Upper lobe of right lung (tissue), 1 donor: Measurements from ENCODE around the gene CPLX1. TPM values are rescaled to one million over a fixed set of nuclear protein-coding genes. Genes with fewer than 3 reads are reported as not detected.
"Not testable (repeated sequence)": the region's sequence is repeated elsewhere in the genome, so short reads cannot be mapped to it uniquely, and the experiment has no call there.

Source experiments
- ATAC-seq: fragments of 200-7000 bp; cut with Tn5 transposase; one replicate; pipeline ENCODE4 v1.9.1; 2020; ENCODE audit warnings: mild to moderate bottlenecking, moderate library complexity
- DNase-seq: peaks from one replicate; pipeline ENCODE4 v3.0.0-alpha.2; 2020
- H3K27ac ChIP-seq: fragments of 200-600 bp; one replicate; pipeline ENCODE4 v1.8.0; 2022
- H3K27me3 ChIP-seq: fragments of 200-600 bp; one replicate; pipeline ENCODE4 v1.8.0; 2022; ENCODE audit warnings: mild to moderate bottlenecking
- H3K36me3 ChIP-seq: fragments of 200-600 bp; one replicate; pipeline ENCODE4 v1.8.0; 2022
- H3K4me1 ChIP-seq: fragments of 200-600 bp; one replicate; pipeline ENCODE4 v1.8.0; 2022
- H3K4me3 ChIP-seq: fragments of 200-600 bp; one replicate; pipeline ENCODE4 v1.8.0; 2022; ENCODE audit warnings: mild to moderate bottlenecking
- H3K9me3 ChIP-seq: fragments of 200-600 bp; one replicate; pipeline ENCODE4 v1.8.0; 2022
- intact Hi-C: fragments of 100-400 bp; cut with DNase I; formaldehyde crosslinking; loops from one replicate; pipeline ENCODE4 v1.11.0; 2022
- total RNA-seq: library from RNA; stranded (reverse); fragmentation: NEBNext Ultra II Directional; extraction: Animal tissue kit (Norgen Biotek cat#: 25700); gene quantifications from one replicate; pipeline ENCODE4 v1.2.1, GENCODE V29; 2021
- TF ChIP-seq, protein P1 (sequence below): fragments of 200-600 bp; IDR thresholded peaks from one replicate; pipeline ENCODE4 v1.8.0; 2022; ENCODE audit warnings: antibody characterized with exemption
- donor health status: DM: no; HTN: yes; CAD: no; lungs with severe emphysema.

The CPLX1 gene
- total RNA-seq, 1 donor from 2014 or later, result 5.2 TPM

GRCh38 chr4:776743-777441 is 49.0 kb downstream of the CPLX1 start:
- DNase-seq, result no peak
- peaks cover 33% of the 10 kb centered on the region for H3K4me1 ChIP-seq
- ATAC-seq, result no peak
- TF ChIP-seq, protein P1, sequence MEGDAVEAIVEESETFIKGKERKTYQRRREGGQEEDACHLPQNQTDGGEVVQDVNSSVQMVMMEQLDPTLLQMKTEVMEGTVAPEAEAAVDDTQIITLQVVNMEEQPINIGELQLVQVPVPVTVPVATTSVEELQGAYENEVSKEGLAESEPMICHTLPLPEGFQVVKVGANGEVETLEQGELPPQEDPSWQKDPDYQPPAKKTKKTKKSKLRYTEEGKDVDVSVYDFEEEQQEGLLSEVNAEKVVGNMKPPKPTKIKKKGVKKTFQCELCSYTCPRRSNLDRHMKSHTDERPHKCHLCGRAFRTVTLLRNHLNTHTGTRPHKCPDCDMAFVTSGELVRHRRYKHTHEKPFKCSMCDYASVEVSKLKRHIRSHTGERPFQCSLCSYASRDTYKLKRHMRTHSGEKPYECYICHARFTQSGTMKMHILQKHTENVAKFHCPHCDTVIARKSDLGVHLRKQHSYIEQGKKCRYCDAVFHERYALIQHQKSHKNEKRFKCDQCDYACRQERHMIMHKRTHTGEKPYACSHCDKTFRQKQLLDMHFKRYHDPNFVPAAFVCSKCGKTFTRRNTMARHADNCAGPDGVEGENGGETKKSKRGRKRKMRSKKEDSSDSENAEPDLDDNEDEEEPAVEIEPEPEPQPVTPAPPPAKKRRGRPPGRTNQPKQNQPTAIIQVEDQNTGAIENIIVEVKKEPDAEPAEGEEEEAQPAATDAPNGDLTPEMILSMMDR, result no peak
- H3K9me3 ChIP-seq, result no peaks in the 10 kb centered on the region
- no peak overlapping the region for H3K4me3 ChIP-seq
- intact Hi-C loops, result no loop called here
- H3K27me3 ChIP-seq, result no peaks in the 10 kb centered on the region
- no peak overlapping the region for H3K27ac ChIP-seq
- peaks cover 52% of the 10 kb centered on the region for H3K36me3 ChIP-seq

- H3K9me3 ChIP-seq, H3K27me3 ChIP-seq, H3K27ac ChIP-seq, intact Hi-C loops, H3K4me3 ChIP-seq, ATAC-seq, DNase-seq: not testable (repeated sequence)
- H3K36me3 ChIP-seq, result peaks cover 64% of the 10 kb centered on the region
- H3K4me1 ChIP-seq, result peaks cover 30% of the 10 kb centered on the region
Observed at GRCh38 chr4:775485-775884, 50.4 kb downstream of the CPLX1 start.

GRCh38 chr4:774419-775092 is 51.4 kb downstream of the CPLX1 start:
- peaks cover 21% of the 10 kb centered on the region for H3K4me1 ChIP-seq
- H3K4me3 ChIP-seq, H3K27ac ChIP-seq, DNase-seq, intact Hi-C loops, H3K27me3 ChIP-seq, ATAC-seq, H3K9me3 ChIP-seq: not testable (repeated sequence)
- peaks cover 68% of the 10 kb centered on the region for H3K36me3 ChIP-seq

- peaks cover 17% of the 10 kb centered on the region for H3K4me1 ChIP-seq
- TF ChIP-seq, protein P1, result no peak
- H3K36me3 ChIP-seq, result peaks cover 68% of the 10 kb centered on the region
- intact Hi-C loops, result no loop called here
- ATAC-seq, result no peak
- H3K9me3 ChIP-seq, result no peaks in the 10 kb centered on the region
- DNase-seq, result no peak
- no peak overlapping the region for H3K27ac ChIP-seq
- no peaks in the 10 kb centered on the region for H3K27me3 ChIP-seq
- H3K4me3 ChIP-seq, result no peak overlapping the region
Observed at GRCh38 chr4:773214-773613, 52.7 kb downstream of the CPLX1 start.

GRCh38 chr4:772776-773175 is 53.2 kb downstream of the CPLX1 start:
- Histone ChIP-seq H3K36me3 (peaks cover 68% of the 10 kb centered on the region), H3K4me1 (peaks cover 14% of the 10 kb centered on the region), H3K27ac (no peak overlapping the region), H3K27me3 (no peaks in the 10 kb centered on the region), H3K9me3 (no peaks in the 10 kb centered on the region), H3K4me3 (no peak overlapping the region)
- DNase-seq (no peak), ATAC-seq (peak; percentile 15)
- intact Hi-C loops, result no loop called here
- TF ChIP-seq, protein P1, result no peak

GRCh38 chr4:772118-772517 is 53.8 kb downstream of the CPLX1 start:
- intact Hi-C loops, result no loop called here
- Histone ChIP-seq H3K27ac (no peak overlapping the region), H3K36me3 (peaks cover 68% of the 10 kb centered on the region), H3K4me3 (no peak overlapping the region), H3K4me1 (peaks cover 11% of the 10 kb centered on the region), H3K9me3 (no peaks in the 10 kb centered on the region), H3K27me3 (no peaks in the 10 kb centered on the region)
- TF ChIP-seq, protein P1, result no peak
- ATAC-seq, result no peak
- no peak for DNase-seq
